Nephron (organoid): ENCODE measurements around the gene ITGAE.
A peak's percentile ranks its signal among the peaks of the same experiment; 100 is the strongest.
"Not testable (repeated sequence)": the region's sequence is repeated elsewhere in the genome, so short reads cannot be mapped to it uniquely, and the experiment has no call there.

ENCODE experiments used
- H3K27ac Mint-ChIP-seq, 3 experiments: 2 replicates each; pipeline ENCODE4 v1.8.0; 2020; ENCODE audit warnings: mixed read lengths in 3 of 3, mild to moderate bottlenecking in 2 of 3, moderate library complexity in 1 of 3
- H3K27me3 Mint-ChIP-seq: 2 replicates; pipeline ENCODE4 v1.8.0; 2021; ENCODE audit warnings: low read depth, mild to moderate bottlenecking, moderate library complexity, mixed read lengths
- H3K36me3 Mint-ChIP-seq: 2 replicates; pipeline ENCODE4 v1.8.0; 2020; ENCODE audit warnings: low read depth, mixed read lengths
- H3K4me1 Mint-ChIP-seq: 2 replicates; pipeline ENCODE4 v1.8.0; 2020; ENCODE audit warnings: mixed read lengths
- H3K4me3 Mint-ChIP-seq, 3 experiments: 2 replicates each; pipeline ENCODE4 v1.8.0; 2020; ENCODE audit warnings: mild to moderate bottlenecking in 3 of 3, mixed read lengths in 3 of 3, moderate library complexity in 2 of 3
- H3K9me3 Mint-ChIP-seq: 2 replicates; pipeline ENCODE4 v1.8.0; 2020; ENCODE audit warnings: mixed read lengths
- CTCF ChIP-seq, 3 experiments: fragments of 200-600 bp; sonication (generic); IDR thresholded peaks; one replicate each; pipeline ENCODE4 v1.5.0; 2021; ENCODE audit warnings: antibody characterized with exemption in 3 of 3; ENCODE audit not compliant: unreplicated experiment in 3 of 3

The ITGAE gene

GRCh38 chr17:3740611-3741073 is 60.3 kb downstream of the ITGAE start:
- Mint-ChIP-seq H3K27ac (no peak overlapping the region), H3K4me3 (no peak overlapping the region), H3K9me3 (no peaks in the 10 kb centered on the region), H3K4me1 (peaks cover 23% of the 10 kb centered on the region), H3K27me3 (peaks cover 15% of the 10 kb centered on the region), H3K36me3 (no peaks in the 10 kb centered on the region)
- TF ChIP-seq CTCF (IDR thresholded peaks at IDR 0.05; ENCODE audit: unreplicated experiment in 3 of 3), result no peak

GRCh38 chr17:3739422-3740124 is 61.4 kb downstream of the ITGAE start:
- H3K36me3 Mint-ChIP-seq, result no peaks in the 10 kb centered on the region
- H3K4me1 Mint-ChIP-seq, result peaks cover 24% of the 10 kb centered on the region

GRCh38 chr17:3738562-3739295 is 62.3 kb downstream of the ITGAE start:
- TF ChIP-seq CTCF (IDR thresholded peaks at IDR 0.05; ENCODE audit: unreplicated experiment in 3 of 3), result no peak
- peak overlapping the region; percentile 71 to 82 (median 74) for H3K4me3 Mint-ChIP-seq
- no peaks in the 10 kb centered on the region for H3K9me3 Mint-ChIP-seq
- peaks cover 29% of the 10 kb centered on the region for H3K4me1 Mint-ChIP-seq
- H3K27ac Mint-ChIP-seq, result peak overlapping the region; percentile 29 to 70 (median 43)
- peaks cover 20% of the 10 kb centered on the region for H3K27me3 Mint-ChIP-seq
- H3K36me3 Mint-ChIP-seq, result no peaks in the 10 kb centered on the region

More at GRCh38 chr17:3739422-3740124, 61.4 kb downstream of the ITGAE start:
- H3K27ac Mint-ChIP-seq, result no peak overlapping the region
- H3K9me3 Mint-ChIP-seq, result no peaks in the 10 kb centered on the region
- no peak for TF ChIP-seq CTCF (IDR thresholded peaks at IDR 0.05; ENCODE audit: unreplicated experiment in 3 of 3)
- no peak overlapping the region for H3K4me3 Mint-ChIP-seq
- peaks cover 14% of the 10 kb centered on the region for H3K27me3 Mint-ChIP-seq

- Mint-ChIP-seq H3K4me3 (no peak overlapping the region), H3K27ac (no peak overlapping the region), H3K36me3 (no peaks in the 10 kb centered on the region), H3K4me1 (peaks cover 44% of the 10 kb centered on the region), H3K27me3 (peaks cover 13% of the 10 kb centered on the region), H3K9me3 (no peaks in the 10 kb centered on the region)
- TF ChIP-seq CTCF (IDR thresholded peaks at IDR 0.05; ENCODE audit: unreplicated experiment in 3 of 3), result no peak
Observed at GRCh38 chr17:3735515-3735914, 65.5 kb downstream of the ITGAE start.

GRCh38 chr17:3734911-3735276 is 66.1 kb downstream of the ITGAE start:
- not testable (repeated sequence) for H3K36me3 Mint-ChIP-seq, H3K9me3 Mint-ChIP-seq, H3K4me3 Mint-ChIP-seq, H3K27ac Mint-ChIP-seq
- Mint-ChIP-seq H3K4me1 (peaks cover 46% of the 10 kb centered on the region), H3K27me3 (peaks cover 13% of the 10 kb centered on the region)

DNA sequence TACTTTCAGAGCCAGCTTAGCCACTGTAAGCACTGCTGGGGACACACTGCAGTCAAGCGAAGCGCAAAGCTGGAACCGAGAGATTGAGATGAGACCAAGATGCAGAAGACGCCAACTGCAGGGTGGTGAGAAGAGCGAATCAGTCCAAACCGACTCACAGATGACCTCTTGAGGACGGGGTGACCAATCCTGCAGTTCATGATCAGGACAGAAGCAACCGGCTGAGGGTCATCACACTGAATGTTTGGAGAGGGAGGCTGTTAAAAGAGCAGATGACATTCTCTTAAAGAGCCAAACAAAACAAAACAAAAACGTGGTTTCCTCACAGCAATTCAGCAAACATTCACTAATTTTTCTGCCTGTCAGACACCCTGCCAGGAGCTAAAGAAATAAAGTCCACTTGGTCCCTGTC is 68.8 kb downstream of the ITGAE start:
- Mint-ChIP-seq H3K4me1 (peaks cover 25% of the 10 kb centered on the region), H3K9me3 (no peaks in the 10 kb centered on the region), H3K36me3 (peaks cover 4% of the 10 kb centered on the region), H3K27me3 (peaks cover 7% of the 10 kb centered on the region), H3K27ac (peak overlapping the region; percentile 62 to 74 (median 64)), H3K4me3 (peak overlapping the region in 1 of 3 experiments; percentile 28)
- TF ChIP-seq CTCF (IDR thresholded peaks at IDR 0.05; ENCODE audit: unreplicated experiment in 3 of 3), result no peak
